Retinal pigment epithelial cell (primary cell): ENCODE measurements around the gene TMCC1.
"Not testable (repeated sequence)": the region's sequence is repeated elsewhere in the genome, so short reads cannot be mapped to it uniquely, and the experiment has no call there.

Experiments
- DNase-seq: peaks from one replicate; pipeline ENCODE4 v3.0.0-alpha.2; 2010; ENCODE audit warnings: low read depth
- H3K4me3 ChIP-seq: 2 replicates; pipeline ENCODE4 v1.5.1; 2011; ENCODE audit warnings: mild to moderate bottlenecking, low read length, control low read depth, moderate library complexity
- CTCF ChIP-seq: conservative IDR thresholded peaks from 2 replicates; pipeline ENCODE4 v1.5.1; 2011; ENCODE audit warnings: low read depth, low read length, control low read depth, inconsistent platforms

TMCC1 gene

GRCh38 chr3:129867506-129868124 lies 25.9 kb downstream of the TMCC1 start:
- TF ChIP-seq CTCF, result no peak

GRCh38 chr3:129865806-129866205 lies 27.7 kb downstream of the TMCC1 start:
- no peak overlapping the region for H3K4me3 ChIP-seq
- TF ChIP-seq CTCF, result no peak
- no peak for DNase-seq

More at GRCh38 chr3:129867506-129868124, 25.9 kb downstream of the TMCC1 start:
- no peak overlapping the region for H3K4me3 ChIP-seq
- DNase-seq, result no peak

- no peak for TF ChIP-seq CTCF
- H3K4me3 ChIP-seq, result no peak overlapping the region
- DNase-seq, result no peak
Observed at GRCh38 chr3:129864519-129864918, 29.0 kb downstream of the TMCC1 start.

- H3K4me3 ChIP-seq, result no peak overlapping the region
- TF ChIP-seq CTCF, result no peak
- DNase-seq, result no peak
Observed at GRCh38 chr3:129859272-129859671, 34.2 kb downstream of the TMCC1 start.

- no peak for DNase-seq
- no peak for TF ChIP-seq CTCF
- H3K4me3 ChIP-seq, result no peak overlapping the region
Observed at GRCh38 chr3:129857899-129858298, 35.6 kb downstream of the TMCC1 start.

GRCh38 chr3:129856790-129857189 lies 36.7 kb downstream of the TMCC1 start:
- DNase-seq, H3K4me3 ChIP-seq: not testable (repeated sequence)

GRCh38 chr3:129855832-129856419 lies 37.6 kb downstream of the TMCC1 start:
- TF ChIP-seq CTCF, result no peak
- H3K4me3 ChIP-seq, result no peak overlapping the region
- DNase-seq, result no peak
